IPS DF 6.9 (cell line): ENCODE measurements around the gene SLC5A2.

Source experiments
- DNase-seq: peaks from one replicate; pipeline ENCODE4 v3.0.0-alpha.2; 2013; ENCODE audit warnings: low read depth, low spot score
- H3K27ac ChIP-seq: one replicate; pipeline ENCODE4 v1.5.1; 2013; ENCODE audit warnings: low read length, control low read depth
- H3K27me3 ChIP-seq: 2 replicates; pipeline ENCODE4 v1.6.1; 2013; ENCODE audit warnings: mild to moderate bottlenecking, low read length; ENCODE audit not compliant: control insufficient read depth, insufficient read depth
- H3K36me3 ChIP-seq: 2 replicates; pipeline ENCODE4 v1.6.1; 2013; ENCODE audit warnings: low read length; ENCODE audit not compliant: control insufficient read depth, insufficient read depth
- H3K4me1 ChIP-seq: 2 replicates; pipeline ENCODE4 v1.6.1; 2013; ENCODE audit warnings: low read length; ENCODE audit not compliant: control insufficient read depth, insufficient read depth
- H3K4me3 ChIP-seq: 2 replicates; pipeline ENCODE4 v1.5.1; 2013; ENCODE audit warnings: mild to moderate bottlenecking, low read length
- H3K9me3 ChIP-seq: 2 replicates; pipeline ENCODE4 v1.6.1; 2013; ENCODE audit warnings: low read length, inconsistent platforms; ENCODE audit not compliant: control insufficient read depth, insufficient read depth
- WGBS: extraction: QIAGEN DNeasy Blood & Tissue Kit; methylation state at CpG from one replicate; pipeline ENCODE4 v1.1.7; 2013; ENCODE audit warnings: mixed read lengths, missing lambda C conversion rate; ENCODE audit not compliant: insufficient read length, insufficient coverage; 5-methylcytosine and 5-hydroxymethylcytosine counted together

SLC5A2 gene

DNA sequence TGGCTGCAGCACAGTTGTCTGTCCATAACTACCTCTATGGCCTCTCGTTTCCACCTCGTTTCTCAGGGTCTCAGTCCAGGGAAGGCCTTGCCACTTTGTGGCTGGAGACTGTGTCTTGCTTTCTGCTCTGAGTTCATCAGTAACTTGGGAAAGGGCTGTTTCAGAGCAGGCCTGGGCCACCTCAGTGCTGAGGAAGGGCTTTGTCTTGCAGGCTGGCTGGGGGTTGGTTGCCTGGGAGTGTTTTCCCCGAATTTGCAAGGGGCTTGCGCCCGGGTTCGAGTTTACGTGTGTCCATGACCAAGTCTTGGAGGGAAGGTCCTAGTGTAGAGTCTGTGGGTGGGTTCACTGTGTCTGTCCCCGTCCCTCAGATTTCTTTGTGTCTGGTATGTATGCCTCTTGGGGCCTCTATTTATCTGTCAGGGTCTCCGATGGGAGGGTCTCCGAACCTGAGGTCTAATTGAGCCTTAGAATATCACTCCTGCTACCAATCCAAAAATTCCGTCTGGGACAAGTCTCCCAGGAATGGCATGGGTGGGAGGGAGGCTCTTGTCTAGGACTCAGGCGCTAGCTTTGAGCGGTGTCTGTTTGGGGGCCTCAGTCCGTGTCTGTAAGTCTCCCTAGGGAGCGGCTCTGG is 11.6 kb upstream of the SLC5A2 start:
- Histone ChIP-seq H3K4me3 (peak overlapping the region; percentile 49; the same call in 1 of the 2 replicates), H3K9me3 (no peaks in the 10 kb centered on the region), H3K4me1 (no peaks in the 10 kb centered on the region), H3K27me3 (peaks cover 1% of the 10 kb centered on the region; the same call in 1 of the 2 replicates), H3K36me3 (no peaks in the 10 kb centered on the region), H3K27ac (no peak overlapping the region)
- DNase-seq: no peak
- no CpG with 5 or more reads among the region's 15 CpGs for WGBS

DNA sequence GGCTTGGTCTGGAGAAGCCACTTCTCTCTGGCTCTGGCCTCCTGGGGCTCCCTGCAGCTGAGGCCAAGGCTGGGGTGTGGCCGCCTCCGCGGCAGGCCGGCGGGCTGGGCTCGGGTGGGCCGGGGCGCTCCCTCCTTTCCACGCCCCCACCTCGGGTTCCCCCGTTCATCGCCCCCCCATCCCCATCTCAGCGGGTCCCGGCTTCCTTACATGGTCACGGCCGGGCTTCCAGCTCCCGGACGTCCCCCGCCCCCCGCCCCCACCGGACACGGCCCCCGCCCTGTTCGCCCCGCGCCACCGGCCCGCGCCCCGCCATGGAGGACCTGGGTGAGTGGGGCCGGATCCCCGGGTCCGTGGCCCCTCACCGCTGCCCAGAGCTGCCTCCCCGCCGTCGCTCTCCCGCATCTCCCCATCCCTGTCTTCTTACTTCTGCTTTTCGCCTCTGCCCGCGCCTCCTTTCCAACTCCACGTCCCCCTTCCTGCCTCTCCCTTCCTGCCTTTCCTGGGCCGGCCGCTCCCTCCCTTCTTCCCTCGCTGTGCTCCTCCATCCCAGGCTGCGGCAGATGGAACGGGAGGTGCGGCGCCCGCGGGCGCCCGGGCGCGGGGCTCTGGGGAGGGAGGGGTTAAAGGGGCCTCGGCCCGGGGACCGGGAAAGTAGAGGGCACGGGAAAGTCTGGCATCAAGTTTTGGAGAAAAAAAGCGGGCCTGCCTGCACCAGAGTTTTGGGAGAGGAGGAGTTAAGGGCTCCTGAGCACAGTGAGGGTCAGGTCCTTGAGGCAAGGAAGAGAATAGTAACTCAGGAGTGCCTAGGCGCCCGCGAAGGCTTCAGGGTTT is 10.8 kb upstream of the SLC5A2 start, which contains the start of gene TGFB1I1:
Gene TGFB1I1 (plus strand): TSS at position 278 of the 834 bp plus-strand sequence. CDS start 37 bp downstream, at position 315.
- WGBS: no CpG with 5 or more reads among the region's 63 CpGs
- H3K4me3 ChIP-seq: peak within 1 kb of the TSS; percentile 49; the same call in 1 of the 2 replicates

DNA sequence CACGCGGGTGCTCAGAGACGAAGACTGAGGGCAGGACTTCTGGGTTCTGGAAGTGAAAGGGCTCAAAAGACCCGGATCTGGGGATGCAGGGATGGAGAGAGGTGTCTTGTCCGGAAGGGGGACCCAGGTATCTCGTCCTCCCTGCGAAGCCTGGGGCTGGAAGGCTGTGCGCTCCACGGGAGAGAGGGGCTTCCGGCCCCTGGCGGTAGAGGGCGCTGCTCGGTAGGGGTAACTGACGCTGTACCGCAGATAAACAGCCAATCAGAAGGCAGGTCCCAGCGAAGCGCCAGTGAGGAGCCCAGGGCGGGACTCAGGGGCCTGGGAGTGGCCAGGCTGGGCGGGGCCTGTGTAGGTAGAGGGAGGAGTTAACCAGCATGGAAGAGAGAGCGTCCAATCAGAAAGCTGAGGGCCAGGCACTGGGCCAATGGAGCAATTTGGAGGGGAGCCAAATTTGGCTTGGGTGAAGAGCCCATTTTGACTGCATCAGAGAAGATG is 10.2 kb upstream of the SLC5A2 start:
- peak overlapping the region; percentile 49; the same call in 1 of the 2 replicates for H3K4me3 ChIP-seq
- peaks cover 1% of the 10 kb centered on the region; the same call in 1 of the 2 replicates for H3K27me3 ChIP-seq
- H3K4me1 ChIP-seq: no peaks in the 10 kb centered on the region
- H3K9me3 ChIP-seq: no peaks in the 10 kb centered on the region
- DNase-seq: no peak
- no peaks in the 10 kb centered on the region for H3K36me3 ChIP-seq
- H3K27ac ChIP-seq: no peak overlapping the region
- no CpG with 5 or more reads among the region's 20 CpGs for whole genome bisulfite sequencing

More for the DNA sequence above, 10.8 kb upstream of the SLC5A2 start, which contains the start of gene TGFB1I1:
- no peaks in the 10 kb centered on the region for H3K4me1 ChIP-seq
- no peaks in the 10 kb centered on the region for H3K9me3 ChIP-seq
- no peak for DNase-seq
- H3K27ac ChIP-seq: no peak within 1 kb of the TSS
- H3K36me3 ChIP-seq: no peaks in the 10 kb centered on the region
- peaks cover 1% of the 10 kb centered on the region; the same call in 1 of the 2 replicates for H3K27me3 ChIP-seq

DNA sequence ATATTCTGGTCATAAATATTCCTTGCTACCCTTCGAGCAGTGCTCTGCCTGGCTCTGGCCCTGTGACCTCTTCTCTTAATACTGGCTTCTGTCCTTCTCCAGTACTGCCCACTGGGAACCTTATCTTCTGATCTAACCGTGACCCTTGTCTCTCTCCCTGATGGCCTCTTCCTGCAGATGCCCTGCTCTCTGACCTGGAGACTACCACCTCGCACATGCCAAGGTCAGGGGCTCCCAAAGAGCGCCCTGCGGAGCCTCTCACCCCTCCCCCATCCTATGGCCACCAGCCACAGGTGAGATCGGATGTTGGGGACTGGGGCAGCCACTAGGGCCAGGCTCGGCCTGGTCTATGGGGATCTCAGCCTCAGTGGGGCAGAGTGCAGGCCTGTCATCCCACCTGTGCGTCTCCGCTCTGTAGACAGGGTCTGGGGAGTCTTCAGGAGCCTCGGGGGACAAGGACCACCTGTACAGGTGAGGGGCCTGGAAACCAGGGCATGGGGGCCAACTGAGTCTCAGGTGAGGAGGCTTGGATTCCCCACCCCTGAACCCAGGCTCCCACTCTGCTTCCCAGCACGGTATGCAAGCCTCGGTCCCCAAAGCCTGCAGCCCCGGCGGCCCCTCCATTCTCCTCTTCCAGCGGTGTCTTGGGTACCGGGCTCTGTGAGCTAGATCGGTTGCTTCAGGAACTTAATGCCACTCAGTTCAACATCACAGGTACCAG is 9.5 kb upstream of the SLC5A2 start:
- H3K4me1 ChIP-seq: no peaks in the 10 kb centered on the region
- H3K4me3 ChIP-seq: no peak overlapping the region
- no CpG with 5 or more reads among the region's 17 CpGs for WGBS
- H3K36me3 ChIP-seq: no peaks in the 10 kb centered on the region
- no peak for DNase-seq
- H3K27ac ChIP-seq: no peak overlapping the region
- no peaks in the 10 kb centered on the region for H3K9me3 ChIP-seq
- peaks cover 1% of the 10 kb centered on the region; the same call in 1 of the 2 replicates for H3K27me3 ChIP-seq

DNA sequence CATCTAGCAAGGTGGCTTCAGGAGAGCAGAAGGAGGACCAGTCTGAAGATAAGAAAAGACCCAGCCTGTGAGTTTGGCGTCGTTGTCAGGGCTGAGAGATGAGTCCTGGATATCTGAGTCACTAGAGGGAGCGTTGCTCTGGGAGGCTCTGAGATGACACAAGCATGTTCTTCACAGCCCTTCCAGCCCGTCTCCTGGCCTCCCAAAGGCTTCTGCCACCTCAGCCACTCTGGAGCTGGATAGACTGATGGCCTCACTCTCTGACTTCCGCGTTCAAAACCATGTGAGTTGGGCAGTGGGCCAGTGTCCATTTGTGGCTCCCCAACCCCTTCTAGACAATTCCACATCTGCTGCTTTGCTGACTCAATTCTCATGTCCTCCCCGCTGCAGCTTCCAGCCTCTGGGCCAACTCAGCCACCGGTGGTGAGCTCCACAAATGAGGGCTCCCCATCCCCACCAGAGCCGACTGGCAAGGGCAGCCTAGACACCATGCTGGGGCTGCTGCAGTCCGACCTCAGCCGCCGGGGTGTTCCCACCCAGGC is 8.7 kb upstream of the SLC5A2 start:
- Histone ChIP-seq H3K4me1 (no peaks in the 10 kb centered on the region), H3K27me3 (peaks cover 1% of the 10 kb centered on the region; the same call in 1 of the 2 replicates), H3K27ac (no peak overlapping the region), H3K9me3 (no peaks in the 10 kb centered on the region), H3K4me3 (no peak overlapping the region), H3K36me3 (no peaks in the 10 kb centered on the region)
- DNase-seq: no peak
- no CpG with 5 or more reads among the region's 12 CpGs for WGBS

DNA sequence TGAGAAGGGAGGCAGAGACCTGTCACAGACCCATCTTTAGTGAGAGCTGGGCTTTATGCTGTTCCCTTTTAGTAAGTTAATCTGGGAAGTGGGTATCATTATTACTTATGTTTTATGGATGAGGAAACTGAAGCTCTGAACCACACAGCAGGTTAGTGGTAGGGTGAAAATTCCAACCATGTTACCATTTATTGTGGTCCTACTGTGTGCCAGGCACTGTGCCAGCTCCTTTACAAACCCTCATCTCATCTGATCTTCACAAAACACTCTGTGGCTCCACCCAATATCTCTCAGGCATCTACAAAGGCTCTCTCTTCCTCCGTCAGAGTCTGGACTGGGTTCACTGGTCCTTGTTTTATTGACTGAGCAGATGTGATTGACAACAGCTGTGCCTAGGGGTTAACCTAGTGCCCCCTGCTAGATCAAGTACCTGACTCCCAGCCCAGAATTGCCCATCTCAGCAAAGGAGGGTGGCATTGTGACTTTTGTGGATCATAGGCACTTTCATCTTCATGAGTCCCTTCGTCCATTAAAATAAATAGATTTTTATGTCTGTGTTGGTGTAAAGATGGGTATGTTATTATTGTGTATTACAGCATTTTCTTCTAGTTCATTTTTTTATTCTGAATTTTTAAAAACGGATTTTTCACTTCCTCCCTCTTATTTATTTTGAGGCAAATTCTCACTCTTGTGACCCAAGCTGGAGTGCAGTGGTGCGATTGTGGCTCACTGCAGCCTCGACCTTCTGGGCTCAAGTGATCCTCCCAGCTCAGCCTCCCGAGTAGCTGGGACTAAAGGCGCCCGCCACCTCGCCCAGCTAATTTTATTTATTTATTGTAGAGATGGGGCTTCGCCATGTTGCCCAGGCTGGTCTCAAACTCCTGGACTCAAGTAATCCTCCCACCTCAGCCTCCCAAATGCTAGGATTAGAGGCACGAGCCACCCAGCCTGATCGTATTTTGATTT is 7.9 kb upstream of the SLC5A2 start:
- peaks cover 1% of the 10 kb centered on the region; the same call in 1 of the 2 replicates for H3K27me3 ChIP-seq

DNA sequence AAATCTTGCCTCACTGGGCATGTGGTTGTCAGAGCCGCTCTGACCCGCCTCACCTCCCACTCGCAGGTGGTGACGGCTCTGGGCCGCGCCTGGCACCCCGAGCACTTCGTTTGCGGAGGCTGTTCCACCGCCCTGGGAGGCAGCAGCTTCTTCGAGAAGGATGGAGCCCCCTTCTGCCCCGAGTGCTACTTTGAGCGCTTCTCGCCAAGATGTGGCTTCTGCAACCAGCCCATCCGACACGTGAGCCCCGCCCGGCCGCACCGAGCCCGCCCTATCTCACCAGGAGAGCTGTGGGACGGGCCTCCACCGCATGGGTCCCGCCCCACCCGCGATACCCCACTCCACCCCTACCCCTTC is 7.0 kb upstream of the SLC5A2 start:
- H3K4me3 ChIP-seq: peak overlapping the region; percentile 53; the same call in 1 of the 2 replicates
- no CpG with 5 or more reads among the region's 26 CpGs for WGBS
- H3K27ac ChIP-seq: no peak overlapping the region
- no peaks in the 10 kb centered on the region for H3K9me3 ChIP-seq
- DNase-seq: no peak
- no peaks in the 10 kb centered on the region for H3K36me3 ChIP-seq
- peaks cover 1% of the 10 kb centered on the region; the same call in 1 of the 2 replicates for H3K27me3 ChIP-seq
- H3K4me1 ChIP-seq: no peaks in the 10 kb centered on the region

More for the DNA sequence above, 7.9 kb upstream of the SLC5A2 start:
- Histone ChIP-seq H3K9me3 (no peaks in the 10 kb centered on the region), H3K4me3 (no peak overlapping the region), H3K36me3 (no peaks in the 10 kb centered on the region), H3K27ac (no peak overlapping the region), H3K4me1 (no peaks in the 10 kb centered on the region)
- DNase-seq: no peak
- no CpG with 5 or more reads among the region's 12 CpGs for WGBS

DNA sequence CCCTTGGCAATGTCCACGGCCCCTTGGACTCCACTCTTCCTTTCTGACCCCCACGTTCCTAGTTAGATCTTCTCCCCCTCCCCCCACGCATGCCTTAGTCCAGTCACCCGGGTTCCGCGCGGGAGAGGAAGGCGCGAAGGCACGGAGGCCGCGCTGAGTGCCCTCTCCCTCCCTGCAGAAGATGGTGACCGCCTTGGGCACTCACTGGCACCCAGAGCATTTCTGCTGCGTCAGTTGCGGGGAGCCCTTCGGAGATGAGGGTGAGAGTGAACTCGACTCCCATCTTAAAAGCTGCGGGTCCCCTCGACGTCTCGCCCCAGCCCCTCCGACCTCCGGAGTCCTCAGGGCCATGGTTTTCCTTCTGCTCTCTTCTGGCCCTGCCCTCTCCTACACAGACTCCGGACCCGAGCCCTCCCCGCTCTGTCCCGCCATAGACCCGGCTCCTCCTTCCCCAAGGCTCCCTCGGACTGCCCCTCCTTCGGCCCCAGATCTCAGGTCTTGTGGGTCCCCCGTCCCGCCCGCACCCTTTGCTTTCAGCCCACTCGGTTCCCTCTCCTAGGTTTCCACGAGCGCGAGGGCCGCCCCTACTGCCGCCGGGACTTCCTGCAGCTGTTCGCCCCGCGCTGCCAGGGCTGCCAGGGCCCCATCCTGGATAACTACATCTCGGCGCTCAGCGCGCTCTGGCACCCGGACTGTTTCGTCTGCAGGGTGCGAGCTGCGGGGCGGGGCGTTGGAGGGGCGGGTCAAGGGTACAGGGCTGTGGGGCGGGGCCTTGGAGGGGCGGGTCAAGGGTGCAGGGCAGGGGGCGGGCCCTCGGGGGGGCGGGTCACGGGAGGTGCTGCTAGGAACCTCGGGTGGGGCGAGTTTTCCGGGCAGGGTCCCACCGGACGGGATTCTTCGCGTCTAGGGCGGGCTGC is 6.4 kb upstream of the SLC5A2 start:
- peak overlapping the region; percentile 53; the same call in 1 of the 2 replicates for H3K4me3 ChIP-seq
- WGBS: no CpG with 5 or more reads among the region's 68 CpGs
- no peaks in the 10 kb centered on the region for H3K9me3 ChIP-seq
- no peak overlapping the region for H3K27ac ChIP-seq
- H3K27me3 ChIP-seq: peaks cover 1% of the 10 kb centered on the region; the same call in 1 of the 2 replicates
- no peaks in the 10 kb centered on the region for H3K36me3 ChIP-seq
- no peaks in the 10 kb centered on the region for H3K4me1 ChIP-seq
- DNase-seq: no peak
